ENCODE measurements around the gene SS18L1.

Gene SS18L1

GRCh38 chr20:62230276-62230675, 86.7 kb downstream of the SS18L1 start:
- DNase-seq: no peak

GRCh38 chr20:62230696-62231095, 87.1 kb downstream of the SS18L1 start:
- no peak for DNase-seq

DNA sequence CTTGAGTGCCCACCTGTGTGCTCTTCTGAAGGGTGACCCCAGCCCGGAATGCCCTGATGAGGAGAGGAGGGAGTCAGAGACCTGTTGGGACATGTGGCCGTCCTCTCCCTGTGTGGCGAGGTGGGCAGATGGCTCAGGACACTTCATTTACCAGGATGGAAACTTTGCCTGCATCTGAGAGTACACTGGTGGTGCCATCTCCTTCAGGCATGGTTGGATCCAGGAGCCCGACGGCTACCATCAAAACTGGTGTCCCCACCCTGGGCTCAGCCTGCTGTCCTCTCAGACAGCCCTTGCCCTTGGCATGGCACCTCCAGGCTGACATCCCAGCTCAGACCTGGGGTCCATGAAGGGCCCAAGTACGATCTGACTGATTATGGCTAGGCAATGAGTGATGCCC, 87.7 kb downstream of the SS18L1 start:
- DNase-seq: no peak
